SK-N-SH (cell line): ENCODE measurements around the gene TMEM126B. TPM values are rescaled to one million over a fixed set of nuclear protein-coding genes. Genes with fewer than 3 reads are reported as not detected.
"Not testable (repeated sequence)": the region's sequence is repeated elsewhere in the genome, so short reads cannot be mapped to it uniquely, and the experiment has no call there.

Experiments used
- CTCF ChIA-PET: fragments of 300-600, 350-600 bp; formaldehyde crosslinking; extraction: SDS; loops from one replicate; lab custom pipeline; 2021; lab: Yijun Ruan, JAX
- POLR2A ChIA-PET: fragments of 350-600 bp; sonication (Branson Sonifier 250); formaldehyde crosslinking; extraction: SDS; loops from one replicate; lab custom pipeline; 2020; ENCODE audit warnings: antibody characterized with exemption, inconsistent platforms; lab: Yijun Ruan, JAX
- DNase-seq: peaks from one replicate; pipeline ENCODE4 v3.0.0; 2012
- H2AFZ ChIP-seq: fragments of 200-600 bp; sonication (generic); 2 replicates; pipeline ENCODE4 v1.8.1; 2016; ENCODE audit warnings: antibody characterized with exemption, mild to moderate bottlenecking, low read depth
- H3F3A ChIP-seq: fragments of 200-600 bp; sonication (generic); replicated peaks from 2 replicates; pipeline ENCODE3; 2016; ENCODE audit warnings: antibody characterized with exemption, mild to moderate bottlenecking; ENCODE audit not compliant: insufficient read depth
- H3K27ac ChIP-seq, 2 experiments: fragments of 200-500 bp in 1 of 2; fragments of 200-600 bp in 1 of 2; sonication (Bioruptor generic) in 1 of 2; sonication (generic), shearing (Covaris generic) in 1 of 2; 2 replicates each; pipeline versions ENCODE4 v1.5.1 to v1.6.1; 2014 to 2016; ENCODE audit warnings: low read depth in 2 of 2, inconsistent platforms in 1 of 2, low read length in 1 of 2, mild to moderate bottlenecking in 1 of 2, mixed read lengths in 1 of 2
- H3K27me3 ChIP-seq: fragments of 200-600 bp; sonication (generic), shearing (Covaris generic); 2 replicates; pipeline ENCODE4 v1.6.1; 2016; ENCODE audit warnings: mixed run types; ENCODE audit not compliant: insufficient read depth
- H3K36me3 ChIP-seq, 2 experiments: fragments of 200-500 bp in 1 of 2; fragments of 200-600 bp in 1 of 2; sonication (Bioruptor generic) in 1 of 2; sonication (generic) in 1 of 2; replicated peaks in 1 of 2; 2 replicates each; pipeline versions ENCODE3 to v1.5.1; 2014 to 2016; ENCODE audit warnings: low read length in 1 of 2, mild to moderate bottlenecking in 1 of 2; ENCODE audit not compliant: insufficient read depth in 2 of 2, control insufficient read depth in 1 of 2
- H3K4me1 ChIP-seq, 2 experiments: fragments of 200-500 bp in 1 of 2; fragments of 200-600 bp in 1 of 2; sonication (Bioruptor generic) in 1 of 2; sonication (generic), shearing (Covaris generic) in 1 of 2; 2 replicates each; pipeline versions ENCODE4 v1.5.1 to v1.6.1; 2014 to 2016; ENCODE audit warnings: low read depth in 1 of 2, low read length in 1 of 2, mixed run types in 1 of 2; ENCODE audit not compliant: insufficient read depth in 2 of 2, control insufficient read depth in 1 of 2
- H3K4me2 ChIP-seq: fragments of 200-600 bp; sonication (generic), shearing (Covaris generic); 2 replicates; pipeline ENCODE4 v1.6.1; 2017; ENCODE audit warnings: mixed run types
- H3K4me3 ChIP-seq, 2 experiments: fragments of 200-500 bp in 1 of 2; fragments of 200-600 bp in 1 of 2; sonication (Bioruptor generic) in 1 of 2; sonication (generic), shearing (Covaris generic) in 1 of 2; 2 replicates each; pipeline versions ENCODE4 v1.5.1 to v1.8.1; 2014 to 2016; ENCODE audit warnings: low read depth in 2 of 2, inconsistent platforms in 1 of 2, low read length in 1 of 2, mild to moderate bottlenecking in 1 of 2, mixed read lengths in 1 of 2, moderate library complexity in 1 of 2
- H3K79me2 ChIP-seq: fragments of 200-600 bp; sonication (generic); 2 replicates; pipeline ENCODE4 v1.8.1; 2017; ENCODE audit warnings: mild to moderate bottlenecking; ENCODE audit not compliant: insufficient read depth
- H3K9ac ChIP-seq: fragments of 200-600 bp; sonication (generic); 2 replicates; pipeline ENCODE4 v1.6.1; 2017; ENCODE audit warnings: mixed run types
- H3K9me2 ChIP-seq: fragments of 200-600 bp; sonication (generic); 2 replicates; pipeline ENCODE4 v1.6.1; 2017; ENCODE audit warnings: mixed run types
- H3K9me3 ChIP-seq: fragments of 200-600 bp; sonication (generic); 2 replicates; pipeline ENCODE4 v1.6.1; 2017; ENCODE audit warnings: mixed run types, mild to moderate bottlenecking, moderate library complexity
- H4K20me1 ChIP-seq: fragments of 200-600 bp; sonication (generic); 2 replicates; pipeline ENCODE4 v1.6.1; 2017; ENCODE audit warnings: mild to moderate bottlenecking, mixed run types; ENCODE audit not compliant: insufficient read depth
- ELF1 ChIP-seq: IDR thresholded peaks from 2 replicates; pipeline ENCODE4 v1.4.0; 2012
- EZH2phosphoT487 ChIP-seq: fragments of 200-600 bp; sonication (generic); IDR thresholded peaks from 2 replicates; pipeline ENCODE4 v1.6.1; 2017; ENCODE audit warnings: low read depth, mixed run types, mild to moderate bottlenecking, antibody characterized with exemption, moderate library complexity, borderline replicate concordance
- FOXJ3 ChIP-seq: sonication (generic); formaldehyde crosslinking; IDR thresholded peaks from 2 replicates; pipeline ENCODE4 v1.5.1; 2020; ENCODE audit warnings: mild to moderate bottlenecking, missing genetic modification reagents
- JUND ChIP-seq: IDR thresholded peaks from 2 replicates; pipeline ENCODE4 v1.4.0; 2012
- NFIC ChIP-seq: IDR thresholded peaks from 2 replicates; pipeline ENCODE4 v1.4.0; 2012; ENCODE audit warnings: borderline replicate concordance
- POLR2AphosphoS5 ChIP-seq: IDR thresholded peaks from 2 replicates; pipeline ENCODE4 v1.6.1; 2012; ENCODE audit warnings: low read depth, low read length
- RAD21 ChIP-seq: IDR thresholded peaks from 2 replicates; pipeline ENCODE4 v1.6.1; 2012; ENCODE audit warnings: mild to moderate bottlenecking, low read length
- RCOR1 ChIP-seq: fragments of 150-350 bp; IDR thresholded peaks from 2 replicates; pipeline ENCODE4 v1.6.1; 2017; ENCODE audit warnings: antibody characterized with exemption, low read length
- RFX5 ChIP-seq: IDR thresholded peaks from 2 replicates; pipeline ENCODE4 v1.6.1; 2012; ENCODE audit warnings: mild to moderate bottlenecking, improper control_type of control experiment, low read length
- RXRA ChIP-seq: IDR thresholded peaks from 2 replicates; pipeline ENCODE4 v1.4.0; 2012; ENCODE audit warnings: low read depth, mild to moderate bottlenecking, borderline replicate concordance
- SIN3A ChIP-seq: IDR thresholded peaks from 2 replicates; pipeline ENCODE4 v1.6.1; 2012; ENCODE audit warnings: low read depth, mild to moderate bottlenecking, low read length, moderate library complexity, borderline replicate concordance
- SMC3 ChIP-seq: IDR thresholded peaks from 2 replicates; pipeline ENCODE4 v1.6.1; 2012; ENCODE audit warnings: low read depth, low read length, improper control_type of control experiment
- TCF12 ChIP-seq: IDR thresholded peaks from 2 replicates; pipeline ENCODE4 v1.4.0; 2012
- TEAD4 ChIP-seq: IDR thresholded peaks from 2 replicates; pipeline ENCODE4 v1.4.0; 2012; ENCODE audit warnings: mild to moderate bottlenecking, borderline replicate concordance; ENCODE audit not compliant: insufficient read depth
- YY1 ChIP-seq: IDR thresholded peaks from 2 replicates; pipeline ENCODE4 v1.4.0; 2012; ENCODE audit warnings: low read depth, mild to moderate bottlenecking
- WGBS: methylation state at CpG from one replicate; pipeline ENCODE4 v1.1.6; 2017; ENCODE audit warnings: low lambda C conversion rate; 5-methylcytosine and 5-hydroxymethylcytosine counted together
- polyA plus RNA-seq, 3 experiments: library from polyadenylated mRNA; depleted of rRNA; stranded (reverse); fragments of >200 nt; gene quantifications; 2 replicates each; pipeline ENCODE4 v1.2.3, GENCODE V29; 2012
- TF ChIP-seq, protein P1 (sequence below): IDR thresholded peaks from 2 replicates; pipeline ENCODE4 v1.4.0; 2012; ENCODE audit warnings: low read depth, borderline replicate concordance
- TF ChIP-seq, protein P2 (sequence below): fragments of 150-350 bp; IDR thresholded peaks from 2 replicates; pipeline ENCODE4 v1.6.1; 2017; ENCODE audit warnings: antibody characterized with exemption, low read length, low read depth, borderline replicate concordance
- TF ChIP-seq, protein P3 (sequence below): IDR thresholded peaks from 2 replicates; pipeline ENCODE4 v1.4.0; 2012; ENCODE audit warnings: low read depth, borderline replicate concordance
- TF ChIP-seq, protein P4 (sequence below): fragments of 200-600 bp; sonication (generic); IDR thresholded peaks from 2 replicates; pipeline ENCODE4 v1.6.1; 2017; ENCODE audit warnings: antibody characterized with exemption, mild to moderate bottlenecking, moderate library complexity

TMEM126B gene
- polyA plus RNA-seq, 1 of the 3 experiments (the other 2 are of a cell fraction), result 27.7 TPM

DNA sequence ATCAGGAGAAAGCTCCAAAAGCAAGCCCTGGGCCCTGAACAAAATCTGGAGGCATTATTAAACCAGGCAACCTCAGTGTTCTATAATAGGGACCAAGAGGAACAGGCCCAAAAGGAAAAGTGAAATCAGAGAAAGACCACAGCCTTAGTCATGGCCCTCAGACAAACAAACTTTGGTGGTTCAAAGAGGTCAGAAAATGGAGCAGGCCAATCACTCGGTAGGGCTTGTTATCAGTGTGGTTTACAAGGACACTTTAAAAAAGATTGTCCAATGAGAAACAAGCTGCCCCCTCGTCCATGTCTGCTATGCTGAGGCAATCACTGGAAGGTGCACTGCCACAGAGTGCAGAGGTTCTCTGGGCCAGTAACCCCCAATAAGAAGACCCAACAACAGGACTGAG, 19.1 kb upstream of the TMEM126B start:
- DNase-seq, H3K4me3 ChIP-seq, CTCF ChIA-PET, H3K4me1 ChIP-seq, H3K36me3 ChIP-seq, H3K27me3 ChIP-seq, H4K20me1 ChIP-seq, H3K27ac ChIP-seq, H3K4me2 ChIP-seq, H3F3A ChIP-seq, H3K9me2 ChIP-seq, H3K79me2 ChIP-seq, H3K9ac ChIP-seq, POLR2A ChIA-PET, H3K9me3 ChIP-seq, H2AFZ ChIP-seq: not testable (repeated sequence)
- 31% methylated on average over 2 of the region's 2 CpGs for WGBS

DNA sequence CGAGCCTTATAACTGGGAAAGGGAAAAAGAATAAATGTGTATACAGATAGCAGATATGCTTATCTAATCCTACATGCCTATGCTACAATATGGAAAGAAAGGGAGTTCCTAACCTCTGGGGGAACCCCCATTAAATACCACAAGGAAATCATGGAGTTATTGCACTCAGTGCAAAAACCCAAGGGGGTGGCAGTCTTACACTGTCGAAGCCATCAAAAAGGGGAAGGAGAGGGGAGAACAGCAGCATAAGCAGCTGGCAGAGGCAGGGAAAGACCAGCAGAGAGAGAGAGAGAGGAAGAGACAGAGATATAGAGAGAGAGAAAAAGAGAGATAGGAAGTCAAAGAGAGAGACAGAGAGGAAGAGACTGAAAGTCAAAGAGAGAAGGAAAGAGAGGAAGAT, 16.8 kb upstream of the TMEM126B start:
- H3K27me3 ChIP-seq, H3K4me1 ChIP-seq, H3K4me3 ChIP-seq, H3K27ac ChIP-seq, POLR2A ChIA-PET, H2AFZ ChIP-seq, H3K4me2 ChIP-seq, DNase-seq, H3F3A ChIP-seq, H4K20me1 ChIP-seq, H3K9me3 ChIP-seq, H3K9ac ChIP-seq, H3K9me2 ChIP-seq, CTCF ChIA-PET, H3K36me3 ChIP-seq, H3K79me2 ChIP-seq: not testable (repeated sequence)
- WGBS, result 49% methylated on average over 2 of the region's 2 CpGs

DNA sequence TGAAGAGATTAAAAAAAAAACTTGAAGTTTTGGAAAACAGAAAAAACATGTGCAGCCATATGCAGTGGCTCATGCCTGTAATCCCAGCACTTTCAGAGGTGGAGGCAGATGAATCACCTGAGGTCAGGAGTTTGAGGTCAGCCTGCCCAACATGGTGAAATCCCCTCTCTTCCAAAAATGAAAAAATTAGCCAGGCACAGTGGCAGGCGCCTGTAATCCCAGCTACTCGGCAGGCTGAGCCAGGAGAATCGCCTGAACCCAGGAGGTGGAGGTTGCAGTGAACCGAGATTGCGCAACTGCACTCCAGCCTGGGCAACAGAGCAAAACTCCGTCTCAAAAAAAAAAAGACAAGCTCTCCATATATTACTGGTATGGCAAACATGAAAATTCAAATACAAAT, 8.9 kb upstream of the TMEM126B start:
- Histone ChIP-seq H3K36me3 (no peaks in the 10 kb centered on the region), H3K9me3 (no peaks in the 10 kb centered on the region), H4K20me1 (no peaks in the 10 kb centered on the region), H3K4me3 (no peak overlapping the region), H3K27me3 (no peaks in the 10 kb centered on the region), H3K79me2 (no peaks in the 10 kb centered on the region), H2AFZ (no peak overlapping the region), H3K9me2 (no peaks in the 10 kb centered on the region), H3K4me2 (no peak overlapping the region), H3K4me1 (no peaks in the 10 kb centered on the region), H3K9ac (no peak overlapping the region), H3K27ac (no peak overlapping the region), H3F3A (no peaks in the 10 kb centered on the region)
- no peak for TF ChIP-seq SMC3
- no peak for TF ChIP-seq TEAD4
- TF ChIP-seq RAD21, result no peak
- TF ChIP-seq SIN3A, result no peak
- TF ChIP-seq, protein P1, sequence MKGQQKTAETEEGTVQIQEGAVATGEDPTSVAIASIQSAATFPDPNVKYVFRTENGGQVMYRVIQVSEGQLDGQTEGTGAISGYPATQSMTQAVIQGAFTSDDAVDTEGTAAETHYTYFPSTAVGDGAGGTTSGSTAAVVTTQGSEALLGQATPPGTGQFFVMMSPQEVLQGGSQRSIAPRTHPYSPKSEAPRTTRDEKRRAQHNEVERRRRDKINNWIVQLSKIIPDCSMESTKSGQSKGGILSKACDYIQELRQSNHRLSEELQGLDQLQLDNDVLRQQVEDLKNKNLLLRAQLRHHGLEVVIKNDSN, result no peak
- TF ChIP-seq RCOR1, result no peak
- TF ChIP-seq, protein P2, sequence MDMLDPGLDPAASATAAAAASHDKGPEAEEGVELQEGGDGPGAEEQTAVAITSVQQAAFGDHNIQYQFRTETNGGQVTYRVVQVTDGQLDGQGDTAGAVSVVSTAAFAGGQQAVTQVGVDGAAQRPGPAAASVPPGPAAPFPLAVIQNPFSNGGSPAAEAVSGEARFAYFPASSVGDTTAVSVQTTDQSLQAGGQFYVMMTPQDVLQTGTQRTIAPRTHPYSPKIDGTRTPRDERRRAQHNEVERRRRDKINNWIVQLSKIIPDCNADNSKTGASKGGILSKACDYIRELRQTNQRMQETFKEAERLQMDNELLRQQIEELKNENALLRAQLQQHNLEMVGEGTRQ, result no peak
- TF ChIP-seq POLR2AphosphoS5, result no peak
- TF ChIP-seq NFIC, result no peak
- no peak for TF ChIP-seq RFX5
- no peak for TF ChIP-seq RXRA
- TF ChIP-seq, protein P3, sequence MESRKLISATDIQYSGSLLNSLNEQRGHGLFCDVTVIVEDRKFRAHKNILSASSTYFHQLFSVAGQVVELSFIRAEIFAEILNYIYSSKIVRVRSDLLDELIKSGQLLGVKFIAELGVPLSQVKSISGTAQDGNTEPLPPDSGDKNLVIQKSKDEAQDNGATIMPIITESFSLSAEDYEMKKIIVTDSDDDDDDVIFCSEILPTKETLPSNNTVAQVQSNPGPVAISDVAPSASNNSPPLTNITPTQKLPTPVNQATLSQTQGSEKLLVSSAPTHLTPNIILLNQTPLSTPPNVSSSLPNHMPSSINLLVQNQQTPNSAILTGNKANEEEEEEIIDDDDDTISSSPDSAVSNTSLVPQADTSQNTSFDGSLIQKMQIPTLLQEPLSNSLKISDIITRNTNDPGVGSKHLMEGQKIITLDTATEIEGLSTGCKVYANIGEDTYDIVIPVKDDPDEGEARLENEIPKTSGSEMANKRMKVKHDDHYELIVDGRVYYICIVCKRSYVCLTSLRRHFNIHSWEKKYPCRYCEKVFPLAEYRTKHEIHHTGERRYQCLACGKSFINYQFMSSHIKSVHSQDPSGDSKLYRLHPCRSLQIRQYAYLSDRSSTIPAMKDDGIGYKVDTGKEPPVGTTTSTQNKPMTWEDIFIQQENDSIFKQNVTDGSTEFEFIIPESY, result no peak
- no peak for TF ChIP-seq EZH2phosphoT487
- TF ChIP-seq TCF12, result no peak
- TF ChIP-seq FOXJ3, result no peak
- TF ChIP-seq, protein P4, sequence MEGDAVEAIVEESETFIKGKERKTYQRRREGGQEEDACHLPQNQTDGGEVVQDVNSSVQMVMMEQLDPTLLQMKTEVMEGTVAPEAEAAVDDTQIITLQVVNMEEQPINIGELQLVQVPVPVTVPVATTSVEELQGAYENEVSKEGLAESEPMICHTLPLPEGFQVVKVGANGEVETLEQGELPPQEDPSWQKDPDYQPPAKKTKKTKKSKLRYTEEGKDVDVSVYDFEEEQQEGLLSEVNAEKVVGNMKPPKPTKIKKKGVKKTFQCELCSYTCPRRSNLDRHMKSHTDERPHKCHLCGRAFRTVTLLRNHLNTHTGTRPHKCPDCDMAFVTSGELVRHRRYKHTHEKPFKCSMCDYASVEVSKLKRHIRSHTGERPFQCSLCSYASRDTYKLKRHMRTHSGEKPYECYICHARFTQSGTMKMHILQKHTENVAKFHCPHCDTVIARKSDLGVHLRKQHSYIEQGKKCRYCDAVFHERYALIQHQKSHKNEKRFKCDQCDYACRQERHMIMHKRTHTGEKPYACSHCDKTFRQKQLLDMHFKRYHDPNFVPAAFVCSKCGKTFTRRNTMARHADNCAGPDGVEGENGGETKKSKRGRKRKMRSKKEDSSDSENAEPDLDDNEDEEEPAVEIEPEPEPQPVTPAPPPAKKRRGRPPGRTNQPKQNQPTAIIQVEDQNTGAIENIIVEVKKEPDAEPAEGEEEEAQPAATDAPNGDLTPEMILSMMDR, result no peak
- TF ChIP-seq ELF1, result no peak
- TF ChIP-seq JUND, result no peak
- no peak for TF ChIP-seq YY1
- CTCF ChIA-PET, result interaction anchor here (0.6 to 1.4 kb wide), 2 partner anchors 190 to 833 kb away, joined by 3 read pairs; no protein-coding TSS in a partner anchor
- POLR2A ChIA-PET, result no interaction called here
- WGBS, result 63% methylated on average over 6 of the region's 6 CpGs
- no peak for DNase-seq
